WTC11 (cell line): ENCODE results near the gene TECRL. TPM values are rescaled to one million over a fixed set of nuclear protein-coding genes. Genes with fewer than 3 reads are reported as not detected.

Source experiments
- ATAC-seq: fragments of 200-7000 bp; cut with Tn5 transposase; 2 replicates; pipeline ENCODE4 v1.10.0; 2021; ENCODE audit warnings: mild to moderate bottlenecking, moderate library complexity
- CTCF ChIA-PET: fragments of 300-600 bp; sonication (Branson Sonifier 250); formaldehyde crosslinking; loops from one replicate; lab custom pipeline; 2021; ENCODE audit warnings: antibody characterized with exemption; lab: Charles Lee
- POLR2A ChIA-PET: fragments of 350-600 bp; sonication (Branson Sonifier 250); formaldehyde crosslinking; loops from one replicate; lab custom pipeline; 2021; ENCODE audit warnings: antibody characterized with exemption; lab: Charles Lee
- DNase-seq: peaks from one replicate; pipeline ENCODE4 v3.0.0; 2021; ENCODE audit warnings: low spot score
- H3K27ac Mint-ChIP-seq: 2 replicates; pipeline ENCODE4 v1.8.0; 2021; ENCODE audit warnings: mixed read lengths
- H3K27me3 Mint-ChIP-seq: 2 replicates; pipeline ENCODE4 v1.8.0; 2021; ENCODE audit warnings: low read depth, mild to moderate bottlenecking, moderate library complexity, mixed read lengths
- H3K36me3 Mint-ChIP-seq: 2 replicates; pipeline ENCODE4 v1.8.0; 2021; ENCODE audit warnings: mixed read lengths
- H3K4me1 Mint-ChIP-seq: 2 replicates; pipeline ENCODE4 v1.8.0; 2022; ENCODE audit warnings: mixed read lengths
- H3K4me3 Mint-ChIP-seq: 2 replicates; pipeline ENCODE4 v1.8.0; 2021; ENCODE audit warnings: mild to moderate bottlenecking, moderate library complexity, mixed read lengths
- H3K9me3 Mint-ChIP-seq: 2 replicates; pipeline ENCODE4 v1.8.0; 2021; ENCODE audit warnings: mixed read lengths
- AR ChIP-seq: fragments of 250-450 bp; sonication (Bioruptor Pico); IDR thresholded peaks from 2 replicates; pipeline ENCODE4 v1.9.0; 2021; ENCODE audit warnings: mild to moderate bottlenecking
- CBFB ChIP-seq: sonication (generic); formaldehyde crosslinking; IDR thresholded peaks from 2 replicates; pipeline ENCODE4 v1.8.1; 2022; ENCODE audit warnings: mild to moderate bottlenecking, low read depth, missing genetic modification reagents
- CREM ChIP-seq: sonication (generic); formaldehyde crosslinking; IDR thresholded peaks from 2 replicates; pipeline ENCODE4 v1.8.1; 2022; ENCODE audit warnings: mild to moderate bottlenecking, missing genetic modification reagents, moderate library complexity
- E2F5 ChIP-seq: sonication (generic); formaldehyde crosslinking; IDR thresholded peaks from 2 replicates; pipeline ENCODE4 v1.8.1; 2022; ENCODE audit warnings: mild to moderate bottlenecking, moderate library complexity, missing genetic modification reagents
- ELF4 ChIP-seq: sonication (generic); formaldehyde crosslinking; IDR thresholded peaks from 2 replicates; pipeline ENCODE4 v1.8.1; 2022; ENCODE audit warnings: low read depth, mild to moderate bottlenecking, moderate library complexity, missing genetic modification reagents
- GABPB1 ChIP-seq: sonication (generic); formaldehyde crosslinking; IDR thresholded peaks from 2 replicates; pipeline ENCODE4 v1.8.1; 2023; ENCODE audit warnings: mild to moderate bottlenecking, missing genetic modification reagents
- NFE2L1 ChIP-seq: sonication (generic); formaldehyde crosslinking; IDR thresholded peaks from 2 replicates; pipeline ENCODE4 v1.8.1; 2023; ENCODE audit warnings: missing genetic modification reagents
- NR2C2 ChIP-seq: sonication (generic); formaldehyde crosslinking; IDR thresholded peaks from 2 replicates; pipeline ENCODE4 v1.8.0; 2022; ENCODE audit warnings: mild to moderate bottlenecking, missing genetic modification reagents
- PRDM15 ChIP-seq: sonication (generic); formaldehyde crosslinking; IDR thresholded peaks from 2 replicates; pipeline ENCODE4 v1.8.0; 2022; ENCODE audit warnings: missing genetic modification reagents
- RORB ChIP-seq: fragments of 250-450 bp; sonication (Bioruptor Pico); IDR thresholded peaks from 2 replicates; pipeline ENCODE4 v1.9.0; 2021; ENCODE audit warnings: mild to moderate bottlenecking
- SMAD4 ChIP-seq: sonication (generic); formaldehyde crosslinking; IDR thresholded peaks from 2 replicates; pipeline ENCODE4 v1.8.0; 2022; ENCODE audit warnings: mild to moderate bottlenecking, missing genetic modification reagents
- TEAD1 ChIP-seq: sonication (generic); formaldehyde crosslinking; IDR thresholded peaks from 2 replicates; pipeline ENCODE4 v1.8.0; 2022; ENCODE audit warnings: mild to moderate bottlenecking, missing genetic modification reagents
- TP53 ChIP-seq: sonication (generic); formaldehyde crosslinking; IDR thresholded peaks from 2 replicates; pipeline ENCODE4 v1.8.1; 2023; ENCODE audit warnings: mild to moderate bottlenecking, missing genetic modification reagents
- ZMAT4 ChIP-seq: fragments of 250-450 bp; sonication (Bioruptor Pico); IDR thresholded peaks from 2 replicates; pipeline ENCODE4 v1.9.0; 2021; ENCODE audit warnings: mild to moderate bottlenecking
- ZNF232 ChIP-seq: sonication (generic); formaldehyde crosslinking; IDR thresholded peaks from 2 replicates; pipeline ENCODE4 v1.8.0; 2022; ENCODE audit warnings: mild to moderate bottlenecking, missing genetic modification reagents
- ZNF396 ChIP-seq: fragments of 250-450 bp; sonication (Bioruptor Pico); IDR thresholded peaks from 2 replicates; pipeline ENCODE4 v1.8.0; 2021; ENCODE audit warnings: mild to moderate bottlenecking, moderate library complexity, borderline replicate concordance
- total RNA-seq: library from RNA; stranded (reverse); gene quantifications from 3 replicates; pipeline ENCODE4 v1.2.3, GENCODE V29; 2021
- TF ChIP-seq, protein P1 (sequence below): fragments of 250-450 bp; sonication (Bioruptor Pico); IDR thresholded peaks from 2 replicates; pipeline ENCODE4 v1.9.0; 2021; ENCODE audit warnings: mild to moderate bottlenecking, borderline replicate concordance
- TF ChIP-seq, protein P2 (sequence below): sonication (generic); formaldehyde crosslinking; IDR thresholded peaks from 2 replicates; pipeline ENCODE4 v1.8.1; 2023; ENCODE audit warnings: mild to moderate bottlenecking, moderate library complexity, missing genetic modification reagents

Gene TECRL
- total RNA-seq, 1 experiment from 2014 or later, result not detected

DNA sequence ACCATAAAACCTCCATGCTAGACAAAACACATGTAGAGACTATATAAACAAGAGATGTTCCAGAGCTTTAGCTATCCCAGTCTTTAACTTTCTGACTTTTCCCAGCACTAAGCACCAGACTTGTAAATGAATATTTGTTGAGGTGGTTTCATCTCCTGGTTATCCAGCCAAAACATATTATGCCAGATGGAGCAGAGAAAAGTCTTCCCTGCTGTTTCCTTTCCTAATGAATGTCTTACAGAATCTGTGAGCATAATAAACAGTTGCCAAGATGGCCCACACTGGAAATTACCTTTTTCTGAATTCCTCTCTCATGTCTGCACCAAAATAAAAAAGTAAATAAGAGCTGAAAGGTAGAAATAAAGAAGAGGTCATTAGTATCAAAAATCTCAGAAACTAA is 159.2 kb downstream of the TECRL start:
- Mint-ChIP-seq H3K36me3 (peaks cover 10% of the 10 kb centered on the region), H3K27me3 (no peaks in the 10 kb centered on the region; the same call in 1 of the 2 replicates), H3K4me3 (no peak overlapping the region), H3K4me1 (peaks cover 2% of the 10 kb centered on the region), H3K27ac (no peak overlapping the region), H3K9me3 (peaks cover 28% of the 10 kb centered on the region)
- CTCF ChIA-PET, result no interaction called here
- no peak for TF ChIP-seq GABPB1 (CRISPR knock-in tag)
- no peak for TF ChIP-seq ELF4
- no peak for TF ChIP-seq TEAD1 (CRISPR knock-in tag)
- no peak for TF ChIP-seq TP53 (CRISPR knock-in tag)
- no peak for TF ChIP-seq CREM (CRISPR knock-in tag)
- no peak for TF ChIP-seq ZNF232 (CRISPR knock-in tag)
- no peak for TF ChIP-seq ZMAT4 (CRISPR knock-in tag)
- no peak for TF ChIP-seq E2F5 (CRISPR knock-in tag)
- TF ChIP-seq PRDM15 (CRISPR knock-in tag), result no peak
- no peak for TF ChIP-seq NR2C2
- TF ChIP-seq, protein P1, sequence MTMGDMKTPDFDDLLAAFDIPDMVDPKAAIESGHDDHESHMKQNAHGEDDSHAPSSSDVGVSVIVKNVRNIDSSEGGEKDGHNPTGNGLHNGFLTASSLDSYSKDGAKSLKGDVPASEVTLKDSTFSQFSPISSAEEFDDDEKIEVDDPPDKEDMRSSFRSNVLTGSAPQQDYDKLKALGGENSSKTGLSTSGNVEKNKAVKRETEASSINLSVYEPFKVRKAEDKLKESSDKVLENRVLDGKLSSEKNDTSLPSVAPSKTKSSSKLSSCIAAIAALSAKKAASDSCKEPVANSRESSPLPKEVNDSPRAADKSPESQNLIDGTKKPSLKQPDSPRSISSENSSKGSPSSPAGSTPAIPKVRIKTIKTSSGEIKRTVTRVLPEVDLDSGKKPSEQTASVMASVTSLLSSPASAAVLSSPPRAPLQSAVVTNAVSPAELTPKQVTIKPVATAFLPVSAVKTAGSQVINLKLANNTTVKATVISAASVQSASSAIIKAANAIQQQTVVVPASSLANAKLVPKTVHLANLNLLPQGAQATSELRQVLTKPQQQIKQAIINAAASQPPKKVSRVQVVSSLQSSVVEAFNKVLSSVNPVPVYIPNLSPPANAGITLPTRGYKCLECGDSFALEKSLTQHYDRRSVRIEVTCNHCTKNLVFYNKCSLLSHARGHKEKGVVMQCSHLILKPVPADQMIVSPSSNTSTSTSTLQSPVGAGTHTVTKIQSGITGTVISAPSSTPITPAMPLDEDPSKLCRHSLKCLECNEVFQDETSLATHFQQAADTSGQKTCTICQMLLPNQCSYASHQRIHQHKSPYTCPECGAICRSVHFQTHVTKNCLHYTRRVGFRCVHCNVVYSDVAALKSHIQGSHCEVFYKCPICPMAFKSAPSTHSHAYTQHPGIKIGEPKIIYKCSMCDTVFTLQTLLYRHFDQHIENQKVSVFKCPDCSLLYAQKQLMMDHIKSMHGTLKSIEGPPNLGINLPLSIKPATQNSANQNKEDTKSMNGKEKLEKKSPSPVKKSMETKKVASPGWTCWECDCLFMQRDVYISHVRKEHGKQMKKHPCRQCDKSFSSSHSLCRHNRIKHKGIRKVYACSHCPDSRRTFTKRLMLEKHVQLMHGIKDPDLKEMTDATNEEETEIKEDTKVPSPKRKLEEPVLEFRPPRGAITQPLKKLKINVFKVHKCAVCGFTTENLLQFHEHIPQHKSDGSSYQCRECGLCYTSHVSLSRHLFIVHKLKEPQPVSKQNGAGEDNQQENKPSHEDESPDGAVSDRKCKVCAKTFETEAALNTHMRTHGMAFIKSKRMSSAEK, result no peak
- TF ChIP-seq NFE2L1 (CRISPR knock-in tag), result no peak
- no peak for TF ChIP-seq RORB (CRISPR knock-in tag)
- no peak for TF ChIP-seq SMAD4 (CRISPR knock-in tag)
- TF ChIP-seq AR (CRISPR knock-in tag), result no peak
- TF ChIP-seq, protein P2, sequence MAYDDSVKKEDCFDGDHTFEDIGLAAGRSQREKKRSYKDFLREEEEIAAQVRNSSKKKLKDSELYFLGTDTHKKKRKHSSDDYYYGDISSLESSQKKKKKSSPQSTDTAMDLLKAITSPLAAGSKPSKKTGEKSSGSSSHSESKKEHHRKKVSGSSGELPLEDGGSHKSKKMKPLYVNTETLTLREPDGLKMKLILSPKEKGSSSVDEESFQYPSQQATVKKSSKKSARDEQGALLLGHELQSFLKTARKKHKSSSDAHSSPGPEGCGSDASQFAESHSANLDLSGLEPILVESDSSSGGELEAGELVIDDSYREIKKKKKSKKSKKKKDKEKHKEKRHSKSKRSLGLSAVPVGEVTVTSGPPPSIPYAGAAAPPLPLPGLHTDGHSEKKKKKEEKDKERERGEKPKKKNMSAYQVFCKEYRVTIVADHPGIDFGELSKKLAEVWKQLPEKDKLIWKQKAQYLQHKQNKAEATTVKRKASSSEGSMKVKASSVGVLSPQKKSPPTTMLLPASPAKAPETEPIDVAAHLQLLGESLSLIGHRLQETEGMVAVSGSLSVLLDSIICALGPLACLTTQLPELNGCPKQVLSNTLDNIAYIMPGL (CRISPR knock-in tag), result no peak
- TF ChIP-seq CBFB (CRISPR knock-in tag), result no peak
- no peak for TF ChIP-seq ZNF396 (CRISPR knock-in tag)
- DNase-seq (no peak), ATAC-seq (no peak)
- POLR2A ChIA-PET, result no interaction called here
